Tibial nerve (tissue), 4 donors: ENCODE data around the gene GSK3B.

ENCODE experiments used
- CTCF ChIP-seq, 5 experiments: fragments of 200-600 bp in 3 of 5; fragments of 450-650 bp in 2 of 5; sonication (generic) in 3 of 5; IDR thresholded peaks; one replicate each; pipeline ENCODE4 v1.5.1; 2016 to 2019; ENCODE audit warnings: antibody characterized with exemption in 5 of 5, mild to moderate bottlenecking in 3 of 5, moderate library complexity in 2 of 5
- EP300 ChIP-seq, 2 donors: sonication (generic); formaldehyde crosslinking; IDR thresholded peaks; one replicate each; pipeline ENCODE4 v1.6.1; 2017; ENCODE audit warnings: antibody characterized with exemption in 2 of 2, mild to moderate bottlenecking in 1 of 2
- POLR2A ChIP-seq, 2 donors: fragments of 450-650 bp; IDR thresholded peaks; one replicate each; pipeline ENCODE4 v1.6.1; 2017; ENCODE audit warnings: antibody characterized with exemption in 2 of 2, mild to moderate bottlenecking in 2 of 2, moderate library complexity in 2 of 2

GRCh38 chr3:119964294-119964693 is 130.0 kb downstream of the GSK3B start:
- no peak for TF ChIP-seq CTCF (IDR thresholded peaks at IDR 0.05)
- no peak for TF ChIP-seq POLR2A (IDR thresholded peaks at IDR 0.05)
- TF ChIP-seq EP300 (IDR thresholded peaks at IDR 0.05): no peak
